Neuron (in vitro differentiated cells): ENCODE data around the gene INF2.

Source experiments
- H2AFZ ChIP-seq: one replicate; pipeline ENCODE4 v1.6.1; 2013; ENCODE audit warnings: low read depth, mild to moderate bottlenecking, inconsistent platforms, low read length, moderate library complexity
- H3K27me3 ChIP-seq: one replicate; pipeline ENCODE4 v1.6.1; 2013; ENCODE audit warnings: low read length; ENCODE audit not compliant: insufficient read depth
- H3K36me3 ChIP-seq: one replicate; pipeline ENCODE4 v1.6.1; 2013; ENCODE audit warnings: low read length; ENCODE audit not compliant: insufficient read depth
- H3K4me1 ChIP-seq: one replicate; pipeline ENCODE4 v1.6.1; 2013; ENCODE audit warnings: low read length; ENCODE audit not compliant: insufficient read depth
- H3K4me3 ChIP-seq: 2 replicates; pipeline ENCODE4 v1.5.1; 2013; ENCODE audit warnings: mild to moderate bottlenecking, low read length, moderate library complexity
- H3K9me3 ChIP-seq: one replicate; pipeline ENCODE4 v1.6.1; 2013; ENCODE audit warnings: low read length

INF2 gene

GRCh38 chr14:104752735-104753527 is 63.5 kb downstream of the INF2 start, which contains the start of gene SIVA1:
Gene SIVA1 (plus strand): TSS chr14:104753147. CDS start chr14:104753202, 55 bp downstream.
- no peaks in the 10 kb centered on the region for H3K27me3 ChIP-seq
- peaks cover 33% of the 10 kb centered on the region for H3K36me3 ChIP-seq
- H2AFZ ChIP-seq = peak within 1 kb of the TSS; percentile 44
- H3K4me3 ChIP-seq = peak within 1 kb of the TSS; percentile 86
- peaks cover 6% of the 10 kb centered on the region for H3K9me3 ChIP-seq
- peaks cover 25% of the 10 kb centered on the region for H3K4me1 ChIP-seq

GRCh38 chr14:104753528-104754212 is 64.3 kb downstream of the INF2 start:
- H3K9me3 ChIP-seq = peaks cover 6% of the 10 kb centered on the region
- peaks cover 38% of the 10 kb centered on the region for H3K36me3 ChIP-seq
- H3K4me3 ChIP-seq = peak overlapping the region; percentile 86
- H3K27me3 ChIP-seq = no peaks in the 10 kb centered on the region
- H2AFZ ChIP-seq = no peak overlapping the region
- peaks cover 21% of the 10 kb centered on the region for H3K4me1 ChIP-seq

- Histone ChIP-seq H3K27me3 (no peaks in the 10 kb centered on the region), H3K4me1 (peaks cover 21% of the 10 kb centered on the region), H3K4me3 (peak overlapping the region; percentile 86), H2AFZ (no peak overlapping the region), H3K9me3 (peaks cover 6% of the 10 kb centered on the region), H3K36me3 (peaks cover 45% of the 10 kb centered on the region)
Measured at GRCh38 chr14:104754213-104754851, 64.9 kb downstream of the INF2 start.

GRCh38 chr14:104755621-104756020 is 66.2 kb downstream of the INF2 start:
- Histone ChIP-seq H2AFZ (no peak overlapping the region), H3K27me3 (no peaks in the 10 kb centered on the region), H3K4me3 (no peak overlapping the region), H3K9me3 (peaks cover 1% of the 10 kb centered on the region), H3K36me3 (peaks cover 51% of the 10 kb centered on the region), H3K4me1 (peaks cover 21% of the 10 kb centered on the region)

GRCh38 chr14:104756477-104757237 is 67.2 kb downstream of the INF2 start:
- Histone ChIP-seq H3K4me3 (no peak overlapping the region), H2AFZ (no peak overlapping the region), H3K27me3 (no peaks in the 10 kb centered on the region), H3K36me3 (peaks cover 59% of the 10 kb centered on the region), H3K4me1 (peaks cover 21% of the 10 kb centered on the region), H3K9me3 (no peaks in the 10 kb centered on the region)

- Histone ChIP-seq H3K4me1 (peaks cover 20% of the 10 kb centered on the region), H3K4me3 (no peak overlapping the region), H2AFZ (no peak overlapping the region), H3K9me3 (no peaks in the 10 kb centered on the region), H3K36me3 (peaks cover 59% of the 10 kb centered on the region), H3K27me3 (no peaks in the 10 kb centered on the region)
Measured at GRCh38 chr14:104757238-104757585, 67.8 kb downstream of the INF2 start.

GRCh38 chr14:104757681-104758392 is 68.4 kb downstream of the INF2 start:
- no peaks in the 10 kb centered on the region for H3K9me3 ChIP-seq
- no peaks in the 10 kb centered on the region for H3K27me3 ChIP-seq
- H3K36me3 ChIP-seq = peaks cover 61% of the 10 kb centered on the region
- H3K4me3 ChIP-seq = no peak overlapping the region
- no peak overlapping the region for H2AFZ ChIP-seq
- H3K4me1 ChIP-seq = peaks cover 19% of the 10 kb centered on the region

GRCh38 chr14:104758981-104759969 is 69.9 kb downstream of the INF2 start:
- no peak overlapping the region for H3K4me3 ChIP-seq
- H3K9me3 ChIP-seq = no peaks in the 10 kb centered on the region
- H3K36me3 ChIP-seq = peaks cover 65% of the 10 kb centered on the region

GRCh38 chr14:104765517-104765916 is 76.1 kb downstream of the INF2 start:
- Histone ChIP-seq H3K27me3 (no peaks in the 10 kb centered on the region), H3K9me3 (no peaks in the 10 kb centered on the region), H2AFZ (no peak overlapping the region), H3K36me3 (peaks cover 16% of the 10 kb centered on the region), H3K4me1 (peaks cover 11% of the 10 kb centered on the region), H3K4me3 (no peak overlapping the region)

More at GRCh38 chr14:104758981-104759969, 69.9 kb downstream of the INF2 start:
- H3K27me3 ChIP-seq = no peaks in the 10 kb centered on the region
- peaks cover 11% of the 10 kb centered on the region for H3K4me1 ChIP-seq
- H2AFZ ChIP-seq = no peak overlapping the region

- H3K4me3 ChIP-seq = no peak overlapping the region
- peaks cover 17% of the 10 kb centered on the region for H3K36me3 ChIP-seq
- H2AFZ ChIP-seq = no peak overlapping the region
- peaks cover 11% of the 10 kb centered on the region for H3K4me1 ChIP-seq
- peaks cover 7% of the 10 kb centered on the region for H3K9me3 ChIP-seq
- no peaks in the 10 kb centered on the region for H3K27me3 ChIP-seq
Measured at GRCh38 chr14:104766256-104766862, 76.9 kb downstream of the INF2 start.
